ENCODE measurements around the gene RYR2.

RYR2 gene

DNA sequence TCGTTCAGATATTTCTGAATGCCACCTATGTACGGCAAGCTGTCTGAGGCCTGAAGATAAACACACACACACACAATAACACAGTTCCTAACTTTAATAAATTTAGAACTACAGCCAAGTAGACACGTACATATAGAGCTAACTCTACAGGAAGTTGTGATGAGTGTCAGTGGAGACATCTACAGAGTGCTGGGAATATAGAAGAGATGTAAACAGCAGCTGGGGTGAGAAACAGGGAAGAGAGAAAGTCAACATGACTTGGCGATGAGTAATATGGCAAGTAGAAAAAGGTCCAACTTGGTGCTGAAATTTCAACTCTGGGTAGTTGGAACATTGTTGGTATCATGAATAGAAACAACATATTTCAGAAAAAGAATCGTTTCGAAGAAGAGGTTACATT is 642.3 kb downstream of the RYR2 start:
- no peak for FAIRE-seq

DNA sequence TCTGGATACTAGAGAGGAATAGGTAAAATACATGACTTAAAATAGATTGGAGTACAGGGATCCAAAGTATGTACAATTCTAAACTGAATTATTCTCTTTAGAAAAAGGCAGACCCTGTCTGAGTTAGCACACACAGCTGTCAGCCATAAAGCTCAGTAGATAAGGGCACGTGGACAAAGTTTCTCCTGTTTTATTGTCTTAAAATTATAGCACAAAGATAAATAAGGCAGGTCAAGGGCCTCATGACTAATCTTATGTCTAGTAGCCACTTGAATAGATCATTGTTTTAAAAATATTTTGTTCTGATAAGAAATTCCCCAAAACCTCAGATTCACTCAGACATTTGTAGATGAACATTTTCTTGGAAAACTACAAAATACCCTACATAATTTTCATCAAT is 643.6 kb downstream of the RYR2 start:
- no peak for FAIRE-seq

DNA sequence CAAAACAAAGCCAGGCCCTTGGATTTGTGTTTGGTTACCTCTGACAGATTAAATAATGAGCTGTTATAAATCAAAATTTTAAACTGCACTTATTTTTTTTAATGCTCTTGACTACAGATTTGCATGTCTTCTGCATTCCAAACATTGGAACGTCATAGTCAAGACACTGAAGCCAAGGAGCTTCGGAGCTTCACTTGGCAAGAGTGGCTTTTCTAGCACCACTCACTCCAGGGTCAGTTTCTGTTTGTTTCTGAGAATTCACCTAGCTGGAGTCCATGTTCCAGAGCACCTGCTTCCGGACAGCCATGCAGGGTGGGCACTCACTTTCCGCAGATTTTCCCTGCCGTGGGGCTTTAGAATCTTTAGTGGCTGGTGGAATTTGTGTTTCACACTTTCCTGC is 645.8 kb downstream of the RYR2 start:
- FAIRE-seq = no peak

DNA sequence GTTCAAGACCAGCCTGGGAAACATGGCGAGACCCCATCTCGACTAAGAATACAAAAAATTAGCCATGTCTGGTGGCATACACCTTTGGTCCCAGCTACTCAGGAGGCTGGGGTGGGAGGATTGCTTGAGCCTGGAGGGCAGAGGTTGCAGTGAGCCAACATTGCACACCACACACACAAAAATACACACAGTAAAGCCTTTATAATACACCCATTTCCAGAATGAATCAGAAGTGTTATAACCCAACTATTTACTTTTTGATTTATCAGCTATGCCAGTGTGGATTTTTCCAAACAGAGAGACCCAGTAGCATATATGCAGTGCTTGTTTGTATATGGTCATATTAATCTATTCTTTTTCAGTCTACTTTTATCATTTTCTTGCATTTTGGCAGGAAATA is 648.7 kb downstream of the RYR2 start:
- no peak for FAIRE-seq

DNA sequence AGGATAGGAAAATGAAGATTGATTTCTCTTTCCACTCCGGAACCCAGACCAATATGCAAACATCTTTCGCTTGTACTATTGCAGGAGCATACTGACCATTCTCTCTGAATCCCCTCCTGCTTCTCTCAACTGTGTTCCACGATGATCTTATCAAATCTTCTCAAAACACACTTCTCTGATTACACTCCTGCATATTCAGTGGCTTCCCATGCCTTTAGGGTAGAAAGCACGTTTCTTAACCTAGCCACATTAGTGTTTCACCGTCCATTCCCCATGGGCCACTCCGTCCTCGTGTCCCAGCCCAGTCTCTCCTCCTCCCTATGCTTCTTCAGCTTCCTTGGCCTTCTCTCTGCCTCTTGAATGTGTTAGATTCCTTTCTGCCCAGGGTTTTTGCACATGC is 650.3 kb downstream of the RYR2 start:
- FAIRE-seq = no peak

DNA sequence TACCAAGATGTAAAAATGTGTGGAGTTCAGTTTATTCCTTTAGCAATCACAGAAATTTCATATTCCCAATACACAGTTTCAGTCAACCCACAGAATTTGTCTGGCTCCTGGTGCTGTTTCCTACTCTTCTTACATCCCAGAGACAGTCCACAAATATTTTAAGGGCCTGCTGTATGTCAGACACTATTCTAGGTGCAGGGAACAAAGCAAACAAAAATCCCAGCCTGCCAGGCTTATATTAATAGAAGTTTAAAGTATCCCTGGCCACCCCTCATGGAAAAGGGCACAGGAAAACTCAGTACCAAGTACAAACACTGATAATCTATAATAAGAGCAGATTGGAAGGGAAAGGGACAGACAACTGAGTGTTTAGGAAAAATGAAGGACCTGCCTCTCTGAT is 653.9 kb downstream of the RYR2 start:
- FAIRE-seq = no peak

DNA sequence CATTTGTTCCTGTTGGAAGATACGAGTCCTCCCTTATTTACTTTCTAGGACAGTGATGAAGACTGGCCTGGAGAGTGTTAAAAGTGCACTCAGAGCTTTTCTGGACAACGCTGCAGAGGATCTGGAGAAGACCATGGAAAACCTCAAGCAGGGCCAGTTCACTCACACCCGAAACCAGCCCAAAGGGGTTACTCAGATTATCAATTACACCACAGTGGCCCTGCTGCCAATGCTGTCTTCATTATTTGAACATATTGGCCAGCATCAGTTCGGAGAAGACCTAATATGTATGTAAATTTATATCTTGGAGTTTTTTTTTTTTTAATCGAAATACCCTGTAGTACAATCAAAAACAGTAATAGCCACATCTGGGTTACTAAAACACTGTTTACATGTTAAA is 658.2 kb downstream of the RYR2 start:
- FAIRE-seq = no peak

DNA sequence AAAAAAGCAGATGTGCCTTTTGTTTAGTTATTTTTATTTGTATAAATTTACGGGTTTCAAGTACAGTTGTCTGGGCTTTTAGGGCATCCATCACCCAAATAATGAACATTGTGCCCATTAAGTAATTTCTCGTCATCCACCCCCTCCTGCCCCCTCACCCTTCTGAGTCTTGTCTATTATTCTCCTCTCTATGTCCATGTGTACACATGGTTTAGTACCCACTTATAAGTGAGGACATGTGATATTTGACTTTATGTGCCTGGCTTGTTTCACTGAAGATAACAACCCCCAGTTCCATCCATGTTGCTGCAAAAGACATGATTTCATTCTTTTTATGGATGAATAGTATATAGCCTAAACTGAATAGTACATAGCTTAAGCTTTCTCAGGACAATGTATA is 659.5 kb downstream of the RYR2 start:
- FAIRE-seq = no peak

DNA sequence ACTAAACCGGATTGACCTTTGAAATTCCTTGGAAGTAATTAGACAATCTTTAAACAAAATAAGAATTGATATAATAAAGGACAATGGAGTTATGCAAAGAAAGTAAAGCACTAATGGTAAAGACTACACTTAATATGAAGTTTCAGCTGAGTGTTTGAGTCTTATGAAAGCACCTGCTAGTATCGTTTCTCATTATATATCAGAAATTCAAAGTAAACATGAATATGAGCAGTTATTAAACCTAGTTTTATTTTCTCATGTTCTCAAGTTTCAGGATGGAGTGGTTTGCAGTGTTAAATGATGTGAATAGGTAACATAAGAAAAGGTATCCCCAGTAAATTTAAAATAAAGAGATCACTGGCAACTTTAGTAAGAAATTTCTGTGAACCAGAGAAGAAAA is 660.2 kb downstream of the RYR2 start:
- no peak for FAIRE-seq

DNA sequence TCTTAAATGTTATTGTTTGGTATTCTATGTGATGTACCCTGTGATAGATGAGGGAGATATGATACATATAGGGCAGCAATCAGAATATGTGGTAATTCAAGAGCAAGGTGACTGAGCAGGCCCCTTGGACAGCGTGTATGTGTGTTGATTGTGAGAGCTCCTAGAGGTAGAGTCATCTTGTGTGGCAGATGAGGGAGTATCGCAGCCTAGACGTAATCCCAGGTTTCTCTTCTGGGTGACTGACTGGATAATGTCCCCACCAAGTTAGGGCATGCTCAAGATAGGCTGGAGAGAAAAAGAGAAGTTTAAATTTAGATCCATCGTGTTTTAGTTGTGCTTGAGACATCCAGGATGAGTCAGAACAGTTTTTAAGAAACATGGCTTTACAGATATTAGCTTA is 663.5 kb downstream of the RYR2 start:
- no peak for FAIRE-seq

DNA sequence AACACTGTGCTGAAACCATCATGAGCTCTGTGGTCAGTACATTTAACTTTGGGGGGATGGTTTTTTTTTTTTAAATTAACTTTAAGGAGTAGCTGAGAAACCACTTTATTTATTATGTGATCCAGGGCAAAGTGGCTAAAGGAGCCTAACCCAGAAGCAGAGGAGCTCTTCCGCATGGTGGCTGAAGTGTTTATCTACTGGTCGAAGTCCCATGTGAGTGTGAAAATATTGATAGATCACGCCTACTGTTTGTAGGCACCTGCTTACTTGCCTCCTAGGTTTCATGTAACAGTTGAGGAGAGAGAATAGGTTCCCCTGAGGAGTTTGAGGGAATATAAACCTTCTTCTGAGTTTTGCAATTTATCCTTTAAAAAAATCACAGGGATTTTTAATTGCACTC is 667.4 kb downstream of the RYR2 start:
- no peak for FAIRE-seq

DNA sequence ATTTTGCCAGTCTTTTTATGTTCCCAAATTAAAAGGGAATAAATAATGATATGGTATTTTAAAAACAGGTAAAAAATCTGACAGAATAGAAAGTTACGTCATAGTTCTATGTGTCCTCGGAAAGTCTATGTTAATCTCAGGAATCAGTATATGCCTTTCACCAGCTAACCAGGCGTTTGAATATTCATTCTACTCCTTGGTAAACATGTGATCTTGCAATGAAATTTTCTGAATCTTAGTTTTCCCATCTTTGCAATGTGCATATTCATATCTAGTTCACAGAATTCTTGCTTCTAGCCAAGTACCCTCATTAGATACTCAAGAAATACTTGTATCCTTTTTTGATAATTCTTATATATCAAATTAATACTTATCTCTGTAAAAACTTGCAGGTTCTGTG is 669.3 kb downstream of the RYR2 start:
- FAIRE-seq = no peak

DNA sequence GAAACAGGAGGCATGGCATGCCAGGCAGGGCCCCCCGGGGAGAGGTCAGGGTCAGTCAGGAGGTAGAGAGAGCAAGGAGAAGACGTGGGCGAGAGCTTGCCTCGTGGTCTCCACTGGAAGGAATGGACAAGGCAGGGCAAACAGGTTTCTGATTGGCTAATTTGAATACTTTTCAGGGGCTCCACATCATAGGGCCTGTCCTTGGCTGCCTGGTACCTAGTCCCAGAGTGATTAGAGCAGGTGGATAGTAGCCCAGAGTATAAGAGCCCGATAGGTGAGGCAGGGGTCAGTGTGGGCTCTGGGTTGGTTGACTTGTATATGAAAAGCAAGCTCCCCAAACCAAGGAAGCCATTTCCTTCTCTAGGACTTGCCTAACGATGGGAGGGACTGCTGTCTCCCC is 670.1 kb downstream of the RYR2 start:
- FAIRE-seq = no peak

DNA sequence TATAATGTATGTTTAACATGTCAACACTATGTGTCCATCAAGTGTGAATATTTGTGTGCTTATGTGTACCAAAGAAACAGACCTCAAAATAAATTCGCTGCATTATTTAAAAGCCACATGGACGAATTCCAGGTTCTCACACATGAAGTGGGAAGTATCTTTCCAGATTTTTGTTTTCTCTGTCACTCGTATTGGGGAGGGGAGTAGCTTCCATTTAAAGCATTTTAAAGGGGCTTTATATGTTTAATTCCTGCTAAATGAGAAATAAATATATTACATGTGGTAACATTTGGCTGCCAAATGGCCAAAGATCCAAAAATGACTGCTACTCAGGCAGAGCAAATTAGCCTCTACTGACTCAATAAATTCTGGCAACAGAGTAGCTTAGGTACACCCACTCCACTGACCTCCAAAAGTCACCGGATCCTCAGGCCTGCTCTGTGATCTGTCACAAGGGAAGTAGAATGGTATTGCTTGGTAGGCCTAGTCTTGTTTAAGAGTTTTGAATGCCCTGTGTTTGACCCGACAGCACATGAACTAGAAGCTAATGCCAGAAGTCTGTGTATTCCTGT is 670.7 kb downstream of the RYR2 start:
- no peak for FAIRE-seq

DNA sequence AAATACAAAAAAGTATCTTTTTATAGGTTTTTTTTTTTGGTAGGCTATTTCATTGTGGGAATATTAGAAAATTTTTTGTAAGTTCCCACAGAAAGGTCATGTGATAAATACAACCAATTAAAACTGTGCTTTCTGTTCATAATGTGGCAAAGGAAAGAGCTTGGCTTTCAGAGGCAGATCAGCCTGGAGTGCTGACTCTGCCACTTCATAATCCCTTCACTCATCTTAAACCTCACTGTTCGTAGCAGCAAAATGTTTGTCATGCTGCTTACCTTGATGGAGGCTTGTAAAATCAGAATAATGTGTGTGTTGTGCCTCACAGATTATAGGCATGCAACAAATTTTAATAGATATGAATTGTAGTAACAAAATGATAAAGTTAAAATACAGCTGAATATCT is 671.9 kb downstream of the RYR2 start:
- no peak for FAIRE-seq

DNA sequence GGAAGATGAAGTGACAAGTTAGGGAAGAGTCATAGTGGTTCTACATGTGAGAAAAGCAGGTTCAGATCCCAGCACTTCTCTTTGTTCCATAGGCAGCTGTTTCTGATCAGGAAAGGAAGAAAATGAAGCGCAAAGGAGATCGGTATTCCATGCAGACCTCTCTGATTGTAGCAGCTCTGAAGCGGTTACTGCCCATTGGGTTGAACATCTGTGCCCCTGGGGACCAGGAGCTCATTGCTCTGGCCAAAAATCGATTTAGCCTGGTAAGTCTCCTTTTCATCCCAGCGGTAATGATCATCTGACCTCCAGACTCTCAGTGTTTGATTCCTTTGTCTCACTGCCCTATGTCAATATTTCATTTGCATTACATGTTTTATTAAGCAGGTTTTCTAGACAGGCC is 675.1 kb downstream of the RYR2 start:
- FAIRE-seq = no peak

DNA sequence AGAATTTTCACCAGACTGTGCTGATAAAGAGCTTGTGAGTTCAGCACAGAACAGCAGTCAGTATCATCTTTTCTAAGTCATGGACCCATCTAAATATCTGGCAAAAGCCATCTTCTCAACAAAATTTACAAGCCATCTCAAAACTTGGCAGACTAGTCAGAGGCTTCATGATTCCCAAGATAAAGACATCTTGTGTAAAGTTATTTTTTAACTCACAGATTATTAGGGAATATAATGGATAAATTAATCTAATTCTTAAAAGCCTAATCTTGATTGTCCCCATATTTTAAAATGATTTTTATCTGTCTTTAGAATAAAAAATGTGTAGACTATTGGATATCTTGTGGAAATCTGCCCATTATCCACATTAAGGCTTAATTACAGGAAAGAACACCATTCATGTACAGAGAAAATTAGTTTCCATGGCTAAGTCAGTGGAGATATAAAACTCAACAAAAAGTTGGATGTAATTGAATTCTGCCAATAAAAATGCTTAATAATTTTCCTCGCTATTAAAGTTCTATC is 688.9 kb downstream of the RYR2 start:
- FAIRE-seq = no peak

DNA sequence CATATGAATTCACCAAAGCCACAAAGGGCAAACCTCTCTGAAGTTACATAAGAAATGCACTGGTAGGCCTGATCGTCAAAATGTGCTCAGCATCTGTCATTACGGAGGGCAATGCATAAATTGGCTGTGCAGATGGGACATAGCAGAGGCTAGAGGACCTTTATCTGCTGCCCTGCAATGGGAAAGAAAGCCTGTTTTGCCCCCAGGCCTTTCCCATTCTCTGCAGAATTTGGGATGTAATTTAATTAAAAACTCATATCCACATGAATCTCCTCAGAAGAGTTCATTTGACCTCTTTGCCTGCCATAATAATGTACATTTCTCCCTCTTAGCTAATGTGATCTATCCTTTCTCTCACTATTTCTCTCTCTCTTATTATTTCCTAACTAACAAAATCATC is 690.7 kb downstream of the RYR2 start:
- FAIRE-seq = no peak

DNA sequence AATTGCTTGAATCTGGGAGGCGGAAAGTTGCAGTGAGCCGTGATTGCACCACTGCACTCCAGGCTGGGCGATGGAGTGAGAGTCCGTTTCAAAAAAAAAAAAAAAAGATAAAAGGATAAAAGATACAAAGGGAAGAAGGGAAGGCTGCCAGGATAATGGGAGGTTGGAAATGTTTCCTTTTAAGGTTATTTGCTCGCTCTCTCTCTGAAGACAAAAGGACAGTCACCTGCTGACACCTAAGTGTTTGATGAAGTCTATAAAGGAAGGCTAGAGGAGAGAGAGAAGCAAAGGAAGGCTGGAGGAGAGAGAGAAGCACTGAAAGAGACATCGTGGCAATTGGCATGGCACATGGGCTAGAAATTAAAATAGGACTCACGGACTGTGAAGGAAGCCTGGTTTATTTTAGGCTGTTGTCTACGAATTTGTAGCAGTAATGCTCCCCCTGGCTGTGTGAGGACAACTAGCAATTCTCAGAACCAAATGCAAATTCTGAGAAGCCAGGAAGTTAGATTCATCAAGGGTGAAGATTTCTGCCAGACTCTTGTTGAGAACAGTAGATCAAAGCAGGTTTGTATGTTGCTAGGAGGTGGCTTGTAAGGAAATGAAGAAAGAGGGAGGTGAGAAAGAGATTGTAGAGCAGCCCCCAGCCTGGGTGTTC is 694.5 kb downstream of the RYR2 start:
- no peak for FAIRE-seq

DNA sequence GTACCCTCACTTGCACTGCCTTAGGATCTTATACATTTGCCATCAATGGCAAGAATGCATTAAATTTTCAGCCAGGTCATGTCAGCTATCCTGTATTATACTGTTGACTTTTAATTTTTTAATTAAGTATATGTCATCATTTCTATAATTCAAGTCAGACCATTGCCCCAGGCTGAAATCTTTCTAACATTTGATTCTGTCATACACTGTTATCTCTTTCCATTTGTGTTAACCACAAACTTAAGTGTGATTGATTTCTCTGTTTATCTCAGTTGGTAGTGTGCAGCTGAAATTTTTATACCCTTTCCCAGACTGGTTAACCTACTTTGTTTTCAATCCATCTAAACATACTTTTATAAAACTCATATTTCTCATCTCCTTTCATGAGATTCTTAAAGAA is 695.5 kb downstream of the RYR2 start:
- FAIRE-seq = no peak

DNA sequence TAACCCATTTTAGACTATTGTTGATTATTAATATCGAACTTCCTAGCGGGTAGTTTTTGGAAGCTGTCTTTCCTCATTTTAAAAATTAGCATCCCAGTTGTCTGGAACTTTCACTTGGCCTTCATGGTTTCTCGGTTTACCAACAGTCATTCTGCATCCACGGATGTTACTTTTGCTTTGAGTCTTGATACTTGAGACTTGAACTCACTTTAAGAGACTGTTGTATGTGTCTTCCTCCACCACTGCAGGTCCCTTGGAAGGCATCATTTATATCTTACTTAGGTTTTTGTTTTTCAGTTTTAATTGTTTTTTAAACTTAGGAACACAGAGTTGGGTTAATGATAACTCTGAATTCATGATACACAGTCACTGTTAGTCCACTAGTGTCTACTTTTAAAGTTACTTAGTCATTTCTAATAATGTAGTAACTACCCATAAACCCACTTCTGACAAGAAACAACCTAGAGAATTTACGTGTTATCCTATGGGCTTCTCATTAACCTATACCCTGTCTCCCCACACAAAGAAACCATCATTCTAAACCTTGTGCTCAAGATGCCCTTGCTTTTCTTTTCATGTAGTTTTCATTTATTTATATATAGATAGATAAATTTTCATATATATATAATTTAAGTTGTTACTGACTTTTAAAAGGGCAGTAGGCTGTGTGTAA is 696.1 kb downstream of the RYR2 start:
- no peak for FAIRE-seq

DNA sequence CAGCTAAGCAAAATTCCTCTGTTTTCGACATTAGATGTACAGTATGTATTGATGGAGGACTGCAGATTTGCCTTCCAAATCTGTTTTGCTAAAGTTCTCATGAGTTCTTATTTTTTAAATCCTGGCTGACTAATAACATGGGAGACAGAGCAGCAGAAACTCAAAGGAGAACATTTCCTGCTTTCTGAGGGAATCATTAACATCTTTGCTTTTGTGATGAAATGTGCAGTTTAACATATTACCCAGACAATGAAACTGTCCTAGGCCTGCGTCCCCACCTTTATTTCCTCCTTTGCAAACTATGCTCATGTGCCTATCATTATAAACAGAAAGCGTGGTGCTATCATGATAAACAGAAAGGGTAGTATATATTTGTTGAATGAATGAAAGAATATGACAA is 698.9 kb downstream of the RYR2 start:
- no peak for FAIRE-seq

DNA sequence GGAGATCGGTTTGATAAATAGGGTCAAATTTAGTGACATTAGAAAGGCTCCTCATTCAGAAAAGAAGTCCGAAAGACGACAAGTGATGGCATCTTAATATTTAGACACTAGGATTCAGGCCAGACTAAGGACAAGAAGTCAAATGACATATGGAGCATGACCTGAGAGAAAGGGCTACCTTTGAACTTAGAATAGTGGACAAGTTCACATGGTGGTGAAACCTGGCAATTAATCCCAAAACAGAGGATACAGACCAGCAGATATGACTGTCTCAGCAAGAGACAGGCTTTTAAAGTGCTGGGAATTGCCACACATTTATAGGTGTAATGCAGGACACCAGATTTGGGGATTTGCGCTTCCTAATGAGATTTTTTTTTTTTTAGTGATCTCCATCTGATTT is 703.6 kb downstream of the RYR2 start:
- no peak for FAIRE-seq

DNA sequence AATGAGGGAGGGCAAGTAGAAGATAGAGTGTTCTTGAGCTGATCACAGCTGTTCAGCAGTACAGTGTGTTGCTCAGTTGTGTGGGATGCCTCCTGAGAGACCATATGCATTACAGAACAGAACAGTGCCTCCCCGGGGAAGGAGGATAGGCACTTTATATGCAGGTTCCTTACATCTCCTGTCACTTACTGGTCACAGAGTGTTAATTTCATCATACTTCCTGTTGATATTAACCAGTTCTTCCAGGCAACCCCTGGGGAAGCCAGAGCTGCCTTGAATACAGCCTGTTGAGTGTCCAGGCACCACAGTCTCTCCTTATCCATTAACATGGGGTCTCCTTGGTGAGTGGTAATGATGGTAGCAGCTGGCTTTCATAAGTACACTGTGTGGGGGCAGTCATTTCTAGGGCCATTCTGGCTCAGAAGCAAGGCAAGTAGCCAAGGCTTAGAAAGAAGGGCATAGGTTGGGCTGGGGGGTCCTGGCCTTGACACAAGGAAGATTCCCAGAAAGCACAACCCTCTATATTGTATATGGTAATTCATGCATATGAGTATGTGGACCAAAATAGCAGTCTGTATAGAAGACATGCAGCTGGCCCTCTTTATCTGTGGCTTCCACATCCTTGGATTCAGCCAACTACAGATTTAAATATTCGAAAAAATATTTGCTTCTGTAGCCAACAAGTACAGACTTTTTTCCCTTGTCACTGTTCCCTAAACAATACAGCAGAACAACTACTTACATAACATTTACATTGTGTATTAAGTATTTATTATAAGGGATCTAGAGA is 706.4 kb downstream of the RYR2 start:
- no peak for FAIRE-seq

Data from colon (tissue), 2 donors.